Lower lobe of right lung (tissue), 2 donors: ENCODE results near the gene FAHD2A. TPM values are rescaled to one million over a fixed set of nuclear protein-coding genes. Genes with fewer than 3 reads are reported as not detected.

ENCODE experiments used
- ATAC-seq, 2 donors: fragments of 200-7000 bp; cut with Tn5 transposase; one replicate each; pipeline ENCODE4 v1.9.1; 2020 to 2022; ENCODE audit warnings: mild to moderate bottlenecking in 2 of 2, moderate library complexity in 2 of 2
- DNase-seq: peaks from one replicate; pipeline ENCODE4 v3.0.0-alpha.2; 2020
- H3K27ac ChIP-seq: fragments of 200-600 bp; one replicate; pipeline ENCODE4 v1.8.0; 2022
- H3K27me3 ChIP-seq: fragments of 200-600 bp; one replicate; pipeline ENCODE4 v1.8.0; 2022; ENCODE audit warnings: low read depth
- H3K36me3 ChIP-seq: fragments of 200-600 bp; one replicate; pipeline ENCODE4 v1.8.0; 2022; ENCODE audit warnings: mild to moderate bottlenecking
- H3K4me1 ChIP-seq: fragments of 200-600 bp; one replicate; pipeline ENCODE4 v1.8.0; 2022
- H3K4me3 ChIP-seq: fragments of 200-600 bp; one replicate; pipeline ENCODE4 v1.8.0; 2022; ENCODE audit warnings: mild to moderate bottlenecking
- H3K9me3 ChIP-seq: fragments of 200-600 bp; one replicate; pipeline ENCODE4 v1.8.0; 2022
- CTCF ChIP-seq: fragments of 200-600 bp; IDR thresholded peaks from one replicate; pipeline ENCODE4 v1.8.0; 2022; ENCODE audit warnings: antibody characterized with exemption, mild to moderate bottlenecking
- intact Hi-C: fragments of 100-400 bp; cut with DNase I; formaldehyde crosslinking; loops from one replicate; pipeline ENCODE4 v1.11.0; 2022
- total RNA-seq: library from RNA; stranded (reverse); fragmentation: NEBNext Ultra II Directional; extraction: Animal tissue kit (Norgen Biotek cat#: 25700); gene quantifications from one replicate; pipeline ENCODE4 v1.2.1, GENCODE V29; 2021
- donor health status: DM: no; HTN: yes; CAD: no; lungs with severe emphysema.

FAHD2A gene
- total RNA-seq, 1 donor from 2014 or later: 19.4 TPM

GRCh38 chr2:95381212-95382191 lies 21.0 kb upstream of the FAHD2A start:
- intact Hi-C loops: no loop called here
- TF ChIP-seq CTCF: no peak
- DNase-seq: no peak
- Histone ChIP-seq H3K4me1 (no peaks in the 10 kb centered on the region), H3K4me3 (no peak overlapping the region), H3K27me3 (no peaks in the 10 kb centered on the region), H3K9me3 (no peaks in the 10 kb centered on the region), H3K27ac (no peak overlapping the region), H3K36me3 (no peaks in the 10 kb centered on the region)
- ATAC-seq: no peak

GRCh38 chr2:95382192-95382591 lies 20.3 kb upstream of the FAHD2A start:
- intact Hi-C loops: no loop called here
- TF ChIP-seq CTCF: no peak
- H3K36me3 ChIP-seq: no peaks in the 10 kb centered on the region

GRCh38 chr2:95382686-95383634 lies 19.5 kb upstream of the FAHD2A start:
- DNase-seq (no peak), ATAC-seq (no peak)
- Histone ChIP-seq H3K4me1 (no peaks in the 10 kb centered on the region), H3K4me3 (no peak overlapping the region), H3K27me3 (no peaks in the 10 kb centered on the region), H3K27ac (no peak overlapping the region), H3K36me3 (no peaks in the 10 kb centered on the region), H3K9me3 (no peaks in the 10 kb centered on the region)
- no peak for TF ChIP-seq CTCF
- intact Hi-C loops: no loop called here

More at GRCh38 chr2:95382192-95382591, 20.3 kb upstream of the FAHD2A start:
- Histone ChIP-seq H3K27me3 (no peaks in the 10 kb centered on the region), H3K4me1 (no peaks in the 10 kb centered on the region), H3K4me3 (no peak overlapping the region), H3K9me3 (no peaks in the 10 kb centered on the region), H3K27ac (no peak overlapping the region)
- DNase-seq: no peak
- ATAC-seq: no peak

GRCh38 chr2:95383635-95384027 lies 18.9 kb upstream of the FAHD2A start:
- intact Hi-C loops: no loop called here
- TF ChIP-seq CTCF: no peak
- Histone ChIP-seq H3K36me3 (no peaks in the 10 kb centered on the region), H3K27ac (no peak overlapping the region), H3K4me3 (no peak overlapping the region), H3K27me3 (no peaks in the 10 kb centered on the region), H3K9me3 (no peaks in the 10 kb centered on the region), H3K4me1 (no peaks in the 10 kb centered on the region)
- ATAC-seq (no peak), DNase-seq (no peak)

GRCh38 chr2:95384854-95385569 lies 17.5 kb upstream of the FAHD2A start:
- intact Hi-C loops: no loop called here

More at GRCh38 chr2:95384854-95385569, 17.5 kb upstream of the FAHD2A start:
- DNase-seq (no peak), ATAC-seq (peak in 1 of 2 donors; percentile 2)
- Histone ChIP-seq H3K27ac (no peak overlapping the region), H3K27me3 (no peaks in the 10 kb centered on the region), H3K9me3 (no peaks in the 10 kb centered on the region), H3K4me1 (no peaks in the 10 kb centered on the region), H3K36me3 (no peaks in the 10 kb centered on the region), H3K4me3 (no peak overlapping the region)
- no peak for TF ChIP-seq CTCF
